Kidney capillary endothelial cell (primary cell): ENCODE measurements around the gene CEP170B.
"Not testable (repeated sequence)": the region's sequence is repeated elsewhere in the genome, so short reads cannot be mapped to it uniquely, and the experiment has no call there.

Experiments used
- DNase-seq: peaks from one replicate; pipeline ENCODE4 v3.0.0-alpha.2; 2018; ENCODE audit warnings: low spot score

The CEP170B gene

DNA sequence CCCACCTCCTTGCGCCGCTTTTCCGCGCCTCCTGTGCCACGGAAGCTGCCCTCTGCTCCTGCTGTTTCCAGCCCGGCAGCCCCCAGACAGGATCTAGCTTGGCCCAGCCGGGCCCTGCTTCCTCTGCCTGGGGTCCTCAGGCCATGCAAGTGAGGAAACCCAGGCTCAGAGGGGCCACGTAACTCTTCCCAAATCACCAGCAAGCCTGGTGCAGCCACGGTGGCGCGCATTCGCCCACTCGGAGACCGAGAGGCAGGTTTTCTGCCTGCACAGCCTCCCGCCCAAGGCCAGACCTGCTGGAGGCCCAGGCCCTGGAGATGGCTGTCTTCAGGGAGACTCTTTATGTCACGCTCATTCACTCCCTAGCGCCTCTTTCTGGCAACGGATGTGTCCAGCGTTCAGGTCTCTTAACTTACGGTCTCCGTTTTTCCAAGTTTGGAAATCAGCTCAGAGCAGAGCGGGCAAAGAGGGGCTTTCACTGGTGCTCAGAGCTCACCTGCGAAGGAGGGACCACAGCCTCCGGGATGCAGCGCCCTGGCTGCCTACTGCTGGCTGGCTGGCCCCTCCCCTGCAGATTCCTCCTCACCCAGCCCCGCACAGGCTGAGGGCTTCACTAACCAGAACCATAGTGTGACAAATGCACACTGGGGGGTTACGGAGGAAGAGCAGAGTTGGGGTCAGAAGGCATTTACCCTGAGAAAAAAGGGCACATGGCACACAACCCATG, 20.6 kb upstream of the CEP170B start:
- no peak for DNase-seq

DNA sequence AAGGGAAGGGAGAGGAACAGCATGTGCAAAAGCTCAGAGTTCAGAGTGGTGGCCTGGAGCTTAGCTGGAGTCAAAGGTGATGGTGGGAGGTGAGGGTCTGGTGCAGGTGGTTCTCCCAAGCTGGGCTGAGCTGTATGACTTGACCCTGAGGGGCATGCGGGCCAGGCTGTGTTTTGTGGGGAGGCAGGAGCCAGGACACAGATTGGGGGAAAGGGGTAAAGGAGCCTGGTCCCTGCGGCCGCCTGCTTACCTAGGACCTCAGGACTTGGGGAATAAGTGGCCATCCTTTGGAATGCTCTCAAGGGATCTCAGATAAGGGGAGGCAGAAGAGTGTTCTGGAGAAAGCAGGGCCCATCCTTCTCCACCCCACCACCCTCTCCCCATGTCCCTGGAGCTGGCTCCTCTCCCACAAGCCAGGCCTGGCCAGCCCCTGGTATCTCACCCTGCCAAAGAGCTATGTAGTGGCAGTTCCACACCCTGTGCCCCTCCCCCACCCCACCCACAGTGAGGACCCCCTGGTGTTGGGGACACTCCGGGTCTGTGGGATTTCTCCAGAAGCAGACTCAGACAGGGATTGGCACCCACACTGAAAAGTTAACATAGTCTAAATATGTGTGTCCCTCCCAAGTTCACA, 19.9 kb upstream of the CEP170B start:
- no peak for DNase-seq

DNA sequence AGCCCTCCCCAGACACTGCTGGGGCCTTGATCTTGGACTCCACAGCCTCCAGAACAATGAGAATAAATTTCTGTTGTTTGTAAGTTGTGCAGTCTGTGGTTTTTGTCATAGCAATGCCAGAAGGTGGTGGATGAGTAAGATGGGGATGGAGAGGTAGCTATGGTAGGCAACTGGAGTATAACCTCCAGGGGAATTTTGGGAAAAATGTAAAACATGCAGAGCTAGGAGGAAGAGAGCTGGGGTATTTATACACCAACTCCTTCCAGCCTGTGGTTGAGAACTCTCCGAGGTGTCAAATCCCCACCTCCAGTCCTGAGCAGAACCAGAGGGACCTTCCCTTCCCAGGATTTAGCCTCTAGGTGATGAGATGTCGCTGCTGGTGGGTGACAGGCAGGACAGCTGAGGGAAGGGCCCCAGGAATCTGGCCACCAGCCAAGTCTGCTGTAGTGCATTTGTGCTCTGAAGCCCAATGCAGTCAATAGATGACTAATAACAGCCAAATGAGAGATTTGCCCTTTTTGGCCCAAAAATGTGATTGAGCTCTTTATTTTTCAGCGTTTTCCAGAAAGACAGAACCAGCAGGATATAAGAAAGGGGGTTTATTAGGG, 19.1 kb upstream of the CEP170B start:
- DNase-seq: no peak

DNA sequence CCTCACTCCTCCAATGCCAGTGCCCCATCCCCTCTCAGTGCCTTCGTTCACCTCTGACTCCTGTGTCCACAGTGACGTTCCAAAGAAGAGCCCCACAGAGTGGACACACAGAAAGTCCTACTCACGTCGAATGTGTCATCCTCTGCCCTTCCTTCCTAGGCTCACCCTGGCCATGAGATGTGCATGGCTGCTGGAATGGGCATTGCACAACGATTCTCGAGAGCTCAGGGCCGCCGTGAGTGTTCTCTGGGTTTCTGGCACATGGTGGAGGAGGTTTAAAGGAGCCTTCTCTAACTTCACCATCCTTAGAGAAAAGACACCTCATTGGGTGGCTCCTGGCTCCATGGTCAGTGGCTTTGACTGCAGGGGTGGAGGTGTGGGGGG, 12.8 kb upstream of the CEP170B start:
- DNase-seq: no peak

DNA sequence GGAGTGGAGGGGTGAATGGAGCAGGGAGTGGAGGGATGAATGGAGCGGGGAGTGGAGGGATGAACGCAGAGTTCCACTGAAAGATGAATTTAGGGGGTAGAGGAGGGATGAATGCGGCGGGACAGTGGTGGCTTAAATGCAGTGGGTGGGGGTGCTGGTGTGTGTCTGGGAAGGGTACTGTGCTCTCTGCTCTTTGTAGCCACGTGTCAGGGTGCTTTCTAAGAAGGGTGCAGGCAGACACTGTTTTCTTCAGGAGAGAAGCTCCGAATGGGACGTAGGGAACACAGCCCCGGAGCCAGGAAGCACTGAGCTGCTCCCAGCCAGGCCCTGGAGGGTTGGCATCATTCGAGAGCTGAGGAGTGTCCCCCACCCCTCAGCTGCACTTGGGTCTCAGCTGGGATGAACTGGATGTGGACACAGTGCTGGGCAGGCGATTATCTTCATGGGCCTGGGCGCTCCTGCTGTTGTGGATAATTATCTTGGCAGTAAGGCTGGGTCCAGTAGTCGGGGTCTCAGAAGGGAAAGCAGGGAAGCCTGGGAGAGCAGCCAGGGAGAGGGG, 9.5 kb upstream of the CEP170B start:
- DNase-seq: no peak

GRCh38 chr14:104856157-104856868, 8.8 kb upstream of the CEP170B start:
- no peak for DNase-seq

GRCh38 chr14:104856869-104857860, 7.9 kb upstream of the CEP170B start:
- no peak for DNase-seq

DNA sequence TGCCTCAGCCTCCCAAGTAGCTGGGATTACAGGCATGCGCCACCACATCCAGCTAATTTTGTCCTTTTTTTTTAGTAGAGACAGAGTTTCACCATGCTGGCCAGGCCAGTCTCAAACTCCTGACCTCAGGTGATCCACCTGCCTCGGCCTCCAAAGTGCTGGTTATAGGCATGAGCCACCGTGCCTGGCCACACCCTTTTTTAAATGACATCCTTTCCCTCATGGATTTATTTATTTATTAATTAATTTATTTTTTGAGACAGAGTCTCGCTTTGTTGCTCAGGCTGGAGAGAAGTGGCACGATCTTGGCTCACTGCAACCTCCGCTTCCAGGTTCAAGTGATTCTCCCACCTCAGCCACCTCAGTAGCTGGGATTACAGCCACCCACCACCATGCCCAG, 7.1 kb upstream of the CEP170B start:
- not testable (repeated sequence) for DNase-seq

- no peak for DNase-seq
These were observed 6.1 kb upstream of the CEP170B start for GRCh38 chr14:104858811-104859426.

DNA sequence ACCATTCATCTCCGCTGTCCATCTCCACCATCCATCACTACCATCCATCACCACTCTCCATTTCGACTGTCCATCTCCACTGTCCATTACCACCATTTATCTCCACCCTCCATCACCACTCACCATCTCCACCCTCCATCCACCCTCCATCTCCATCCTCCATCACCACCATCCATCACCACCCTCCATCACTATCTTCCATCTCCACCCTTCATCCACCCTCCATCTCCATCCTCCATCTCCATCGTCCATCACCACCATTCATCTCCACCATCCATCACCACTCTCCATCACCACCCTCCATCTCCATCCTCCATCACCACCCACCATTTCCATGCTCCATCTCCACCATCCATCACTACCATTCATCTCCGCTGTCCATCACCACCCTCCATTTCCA, 5.2 kb upstream of the CEP170B start:
- no peak for DNase-seq

- DNase-seq: no peak
These were observed 4.7 kb upstream of the CEP170B start for GRCh38 chr14:104860414-104860813.

DNA sequence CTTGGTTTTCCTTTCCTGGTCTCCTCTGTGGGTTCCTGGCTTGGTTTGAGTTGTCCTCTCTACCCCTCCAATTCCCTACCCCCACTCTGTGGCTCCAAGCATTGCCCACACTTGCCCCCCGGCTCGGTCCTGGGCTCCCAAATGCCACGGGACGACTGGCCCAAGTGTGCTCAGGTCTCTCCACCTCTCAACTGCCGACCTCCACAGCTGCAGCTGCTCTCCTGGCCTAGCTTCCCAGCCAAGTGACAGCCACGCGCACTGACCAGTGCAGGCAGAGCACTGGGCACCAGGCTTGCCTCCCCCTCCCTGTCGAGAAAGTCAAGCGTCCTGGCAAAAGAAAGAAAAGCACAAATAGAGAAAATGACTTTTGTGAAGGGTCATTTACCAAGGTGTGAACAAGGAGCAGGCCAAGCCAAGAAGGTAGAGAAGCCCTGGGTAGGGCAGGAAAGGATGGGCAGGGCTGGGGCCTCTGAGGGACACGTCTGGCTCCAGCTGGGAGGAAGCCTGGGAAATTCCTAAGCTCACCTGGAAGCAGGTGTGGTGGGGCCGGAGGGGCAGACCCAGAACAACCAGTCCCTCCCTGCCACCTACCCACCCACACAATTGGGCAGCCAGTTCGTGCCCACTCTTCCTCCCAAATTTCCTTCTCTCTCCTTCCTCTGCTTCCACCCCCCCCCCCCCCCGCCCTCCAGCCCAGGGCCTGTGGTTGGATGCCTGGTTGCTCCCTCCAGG, 1.8 kb upstream of the CEP170B start:
- DNase-seq: no peak

DNA sequence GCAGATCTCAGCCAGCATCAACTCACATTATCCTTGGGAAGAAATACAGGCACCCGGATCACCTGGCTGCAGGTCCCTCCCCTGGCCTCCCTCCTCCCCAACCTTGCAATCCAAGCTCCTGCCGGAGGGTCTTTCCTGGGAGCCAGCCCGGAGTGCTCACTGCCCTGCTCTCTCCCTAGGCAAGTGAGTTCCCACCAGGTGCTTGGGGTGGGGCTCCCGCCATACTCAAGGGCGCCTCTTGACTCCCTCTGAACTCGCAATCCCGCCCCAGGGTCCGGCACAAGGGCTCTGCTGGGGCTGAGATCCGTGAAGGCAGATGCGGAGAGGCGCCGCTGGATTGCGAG, 1.2 kb upstream of the CEP170B start:
- no peak for DNase-seq

- no peak for DNase-seq
These were observed 594 bp upstream of the CEP170B start for GRCh38 chr14:104864267-104865080.

- DNase-seq: peak; percentile 10
These were observed 768 bp downstream of the CEP170B start for GRCh38 chr14:104865631-104866441.

- no peak for DNase-seq
These were observed 1.6 kb downstream of the CEP170B start for GRCh38 chr14:104866451-104867370.

DNA sequence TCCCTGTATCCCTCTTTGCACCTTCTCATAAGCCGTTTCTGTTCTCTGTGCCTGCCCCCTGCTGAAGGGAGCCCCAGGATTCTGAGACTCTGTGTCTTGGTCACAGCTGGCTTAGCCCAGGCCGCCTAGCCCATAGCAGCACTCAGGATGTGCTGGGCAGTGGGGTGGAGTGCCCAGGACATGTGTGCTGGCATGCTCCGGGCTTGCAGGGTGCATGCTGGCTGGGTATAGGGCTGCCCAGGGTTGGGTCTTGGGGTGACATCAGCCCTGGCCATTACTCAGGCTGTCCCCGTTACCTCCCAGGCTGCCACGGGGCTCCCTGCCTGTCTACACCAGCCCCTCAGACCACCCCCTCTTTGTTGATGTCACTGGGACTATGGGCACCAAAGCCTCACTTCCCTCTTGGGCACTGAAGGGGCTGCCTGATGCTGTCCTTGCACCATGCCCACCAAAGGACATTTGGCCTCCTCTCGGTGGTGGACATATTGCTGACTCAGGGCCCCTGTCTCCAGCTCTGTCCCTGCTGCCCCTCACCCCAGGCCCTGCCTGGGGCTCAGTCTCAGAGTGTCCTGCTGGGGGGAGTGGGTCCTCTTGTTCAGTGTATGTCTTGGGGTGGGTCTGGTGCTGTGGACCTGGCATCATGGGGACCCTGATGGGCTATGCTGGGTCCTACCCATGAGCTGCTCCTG, 2.4 kb downstream of the CEP170B start:
- no peak for DNase-seq
